ENCODE measurements around the gene EEPD1.

Gene EEPD1

GRCh38 chr7:36192877-36193276 is 39.8 kb downstream of the EEPD1 start:
- DNase-seq = no peak
- no peaks in the 10 kb centered on the region for H3K36me3 ChIP-seq
- H3K27ac ChIP-seq = no peak overlapping the region
- no peak overlapping the region for H3K4me3 ChIP-seq (ENCODE audit: low read depth, low read length)
- no peaks in the 10 kb centered on the region for H3K9me3 ChIP-seq (ENCODE audit: severe bottlenecking)
- H3K27me3 ChIP-seq (ENCODE audit: insufficient read depth, low read depth, severe bottlenecking) = no peaks in the 10 kb centered on the region
- no peak for TF ChIP-seq CTCF (IDR thresholded peaks at IDR 0.05; ENCODE audit: low read depth, low read length)

GRCh38 chr7:36198854-36199266 is 45.8 kb downstream of the EEPD1 start:
- Histone ChIP-seq H3K27ac (no peak overlapping the region), H3K27me3 (ENCODE audit: insufficient read depth, low read depth, severe bottlenecking) (no peaks in the 10 kb centered on the region), H3K36me3 (no peaks in the 10 kb centered on the region), H3K4me3 (ENCODE audit: low read depth, low read length) (no peak overlapping the region), H3K9me3 (ENCODE audit: severe bottlenecking) (no peaks in the 10 kb centered on the region)
- TF ChIP-seq CTCF (IDR thresholded peaks at IDR 0.05; ENCODE audit: low read depth, low read length) = no peak
- no peak for DNase-seq

GRCh38 chr7:36199329-36199728 is 46.3 kb downstream of the EEPD1 start:
- no peak overlapping the region for H3K4me3 ChIP-seq (ENCODE audit: low read depth, low read length)
- TF ChIP-seq CTCF (IDR thresholded peaks at IDR 0.05; ENCODE audit: low read depth, low read length) = no peak
- H3K27me3 ChIP-seq (ENCODE audit: insufficient read depth, low read depth, severe bottlenecking) = no peaks in the 10 kb centered on the region
- no peak for DNase-seq
- H3K9me3 ChIP-seq (ENCODE audit: severe bottlenecking) = no peaks in the 10 kb centered on the region
- no peaks in the 10 kb centered on the region for H3K36me3 ChIP-seq
- H3K27ac ChIP-seq = no peak overlapping the region

- Histone ChIP-seq H3K27me3 (ENCODE audit: insufficient read depth, low read depth, severe bottlenecking) (no peaks in the 10 kb centered on the region), H3K4me3 (ENCODE audit: low read depth, low read length) (no peak overlapping the region), H3K27ac (no peak overlapping the region), H3K9me3 (ENCODE audit: severe bottlenecking) (no peaks in the 10 kb centered on the region), H3K36me3 (no peaks in the 10 kb centered on the region)
- TF ChIP-seq CTCF (IDR thresholded peaks at IDR 0.05; ENCODE audit: low read depth, low read length) = no peak
- DNase-seq = no peak
Measured at GRCh38 chr7:36201122-36201723, 48.2 kb downstream of the EEPD1 start.

GRCh38 chr7:36202398-36202797 is 49.3 kb downstream of the EEPD1 start:
- no peaks in the 10 kb centered on the region for H3K9me3 ChIP-seq (ENCODE audit: severe bottlenecking)
- TF ChIP-seq CTCF (IDR thresholded peaks at IDR 0.05; ENCODE audit: low read depth, low read length) = no peak
- H3K4me3 ChIP-seq (ENCODE audit: low read depth, low read length) = no peak overlapping the region
- no peaks in the 10 kb centered on the region for H3K36me3 ChIP-seq
- H3K27me3 ChIP-seq (ENCODE audit: insufficient read depth, low read depth, severe bottlenecking) = no peaks in the 10 kb centered on the region
- H3K27ac ChIP-seq = no peak overlapping the region
- DNase-seq = no peak
